A673 (cell line): ENCODE results near the gene HAT1. TPM values are rescaled to one million over a fixed set of nuclear protein-coding genes. Genes with fewer than 3 reads are reported as not detected.

Source experiments
- BruUV-seq: library from RNA; stranded (reverse); fragments of 400-500 nt; replicated peaks from 2 replicates; lab custom pipeline; 2021; lab: Mats Ljungman, UMichigan
- CTCF ChIA-PET: fragments of 300-600 bp; sonication (Branson Sonifier 250); formaldehyde crosslinking; loops from one replicate; lab custom pipeline; 2022; ENCODE audit warnings: antibody characterized with exemption; lab: Charles Lee
- POLR2A ChIA-PET: fragments of 300-600 bp; sonication (Branson Sonifier 250); formaldehyde crosslinking; loops from one replicate; lab custom pipeline; 2022; ENCODE audit warnings: antibody characterized with exemption; ENCODE audit not compliant: low non-redundant PET; lab: Charles Lee
- DNase-seq: peaks from one replicate; pipeline ENCODE4 v3.0.0-alpha.2; 2015; ENCODE audit warnings: low spot score
- H3K27ac ChIP-seq: fragments of 200-600 bp; sonication (generic); 2 replicates; pipeline ENCODE4 v1.5.1; 2016; ENCODE audit warnings: mixed run types, low read depth, mild to moderate bottlenecking, mixed read lengths, antibody characterized with exemption, low read length; ENCODE audit not compliant: poor library complexity, severe bottlenecking
- H3K27me3 ChIP-seq: fragments of 200-600 bp; sonication (generic); replicated peaks from 2 replicates; pipeline ENCODE4 v1.6.1; 2017; ENCODE audit warnings: mixed run types, low read depth, mild to moderate bottlenecking, mixed read lengths, antibody characterized with exemption, low read length; ENCODE audit not compliant: insufficient read depth, poor library complexity
- H3K36me3 ChIP-seq: fragments of 200-600 bp; sonication (generic); 2 replicates; pipeline ENCODE4 v1.6.1; 2016; ENCODE audit warnings: mixed run types, mild to moderate bottlenecking, mixed read lengths, antibody characterized with exemption, low read length; ENCODE audit not compliant: insufficient read depth, poor library complexity, severe bottlenecking
- H3K4me1 ChIP-seq: fragments of 200-600 bp; sonication (generic); 2 replicates; pipeline ENCODE4 v1.6.1; 2017; ENCODE audit warnings: mixed run types, mild to moderate bottlenecking, mixed read lengths, antibody characterized with exemption, low read length; ENCODE audit not compliant: insufficient read depth, poor library complexity, severe bottlenecking
- H3K4me3 ChIP-seq: fragments of 200-600 bp; sonication (generic); 2 replicates; pipeline ENCODE4 v1.5.1; 2016; ENCODE audit warnings: low read depth, mixed run types, mild to moderate bottlenecking, mixed read lengths, low read length; ENCODE audit not compliant: poor library complexity, severe bottlenecking
- H3K9me3 ChIP-seq: fragments of 200-600 bp; sonication (generic); 2 replicates; pipeline ENCODE4 v1.6.1; 2016; ENCODE audit warnings: mixed run types, low read depth, mild to moderate bottlenecking, mixed read lengths, antibody characterized with exemption, low read length; ENCODE audit not compliant: poor library complexity, severe bottlenecking
- CTCF ChIP-seq: fragments of 300-800, 200-600 bp; sonication (generic); conservative IDR thresholded peaks from 2 replicates; pipeline ENCODE4 v1.5.1; 2017; ENCODE audit warnings: low read depth, mild to moderate bottlenecking, antibody characterized with exemption, low read length, moderate library complexity, mixed read lengths
- EZH2 ChIP-seq: fragments of 200-600 bp; sonication (generic); IDR thresholded peaks from 2 replicates; pipeline ENCODE4 v1.6.1; 2017; ENCODE audit warnings: borderline replicate concordance, low read depth, mild to moderate bottlenecking, mixed read lengths, antibody characterized with exemption, low read length; ENCODE audit not compliant: poor library complexity, severe bottlenecking
- intact Hi-C: fragments of 100-400 bp; cut with micrococcal nuclease; formaldehyde crosslinking; loops from one replicate; pipeline ENCODE4 v1.10.0; 2022; ENCODE audit not compliant: unreplicated experiment
- total RNA-seq: library from RNA; stranded (reverse); gene quantifications from 2 replicates; pipeline ENCODE4 v1.2.3, GENCODE V29; 2021

The HAT1 gene
- total RNA-seq, 1 experiment from 2014 or later, result 115 TPM

GRCh38 chr2:171878481-171878993, 43.7 kb upstream of the HAT1 start:
- no TSS peak for BruUV-seq
- TF ChIP-seq EZH2 (no peak), CTCF (no peak)
- POLR2A ChIA-PET, result no interaction called here
- intact Hi-C loops, result no loop called here
- Histone ChIP-seq H3K9me3 (no peaks in the 10 kb centered on the region), H3K4me1 (no peaks in the 10 kb centered on the region), H3K27me3 (no peaks in the 10 kb centered on the region), H3K27ac (no peak overlapping the region), H3K36me3 (no peaks in the 10 kb centered on the region), H3K4me3 (no peak overlapping the region)
- DNase-seq, result no peak
- CTCF ChIA-PET, result no interaction called here

- intact Hi-C loops, result no loop called here
- Histone ChIP-seq H3K9me3 (no peaks in the 10 kb centered on the region), H3K4me1 (no peaks in the 10 kb centered on the region), H3K4me3 (no peak overlapping the region), H3K36me3 (no peaks in the 10 kb centered on the region), H3K27me3 (no peaks in the 10 kb centered on the region), H3K27ac (no peak overlapping the region)
- no TSS peak for BruUV-seq
- ChIA-PET POLR2A (no interaction called here), CTCF (no interaction called here)
- no peak for DNase-seq
- TF ChIP-seq EZH2 (no peak), CTCF (no peak)
These were observed 42.4 kb upstream of the HAT1 start for GRCh38 chr2:171879865-171880264.

DNA sequence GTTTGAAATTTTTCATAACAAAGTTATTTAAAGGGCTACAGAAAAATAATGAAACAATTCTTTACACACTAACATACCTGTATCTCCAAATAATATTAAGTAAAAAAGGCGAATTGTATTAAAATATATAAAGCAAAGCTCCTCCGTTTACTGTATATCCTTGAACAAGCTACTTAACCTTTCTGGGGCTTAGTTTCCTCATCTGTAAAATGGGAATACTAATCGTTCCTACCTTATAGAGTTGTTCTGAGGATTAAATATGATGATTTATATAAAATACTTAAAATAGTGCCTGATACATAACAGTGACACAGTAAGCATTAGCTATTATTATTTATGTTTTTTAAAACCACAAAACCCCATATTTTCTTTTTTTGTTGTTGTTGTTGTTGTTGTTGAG, 41.5 kb upstream of the HAT1 start:
- POLR2A ChIA-PET, result interaction anchor here (0.7 kb wide), 1 partner anchor 212 kb away, joined by 3 read pairs; no protein-coding TSS in a partner anchor
- Histone ChIP-seq H3K36me3 (no peaks in the 10 kb centered on the region), H3K27ac (no peak overlapping the region), H3K4me3 (no peak overlapping the region), H3K27me3 (no peaks in the 10 kb centered on the region), H3K9me3 (no peaks in the 10 kb centered on the region), H3K4me1 (no peaks in the 10 kb centered on the region)
- CTCF ChIA-PET, result no interaction called here
- intact Hi-C loops, result no loop called here
- BruUV-seq, result no TSS peak
- TF ChIP-seq EZH2, result no peak
- TF ChIP-seq CTCF, result no peak
- DNase-seq, result no peak
